Osteoblast (primary cell): Measurements from ENCODE around the gene CEACAM16. TPM values are rescaled to one million over a fixed set of nuclear protein-coding genes. Genes with fewer than 3 reads are reported as not detected.

Experiments
- DNase-seq: peaks from one replicate; pipeline ENCODE4 v3.0.0; 2011; ENCODE audit warnings: low spot score, mixed read lengths; ENCODE audit not compliant: insufficient read length; ENCODE audit errors: missing footprints
- H2AFZ ChIP-seq: 2 replicates; pipeline ENCODE4 v1.6.0; 2011; ENCODE audit warnings: mild to moderate bottlenecking, low read length
- H3K27ac ChIP-seq: 2 replicates; pipeline ENCODE4 v1.5.1; 2011; ENCODE audit warnings: mild to moderate bottlenecking, low read depth, low read length, moderate library complexity
- H3K27me3 ChIP-seq: 2 replicates; pipeline ENCODE4 v1.6.0; 2012; ENCODE audit warnings: mild to moderate bottlenecking, control low read depth, inconsistent platforms, low read length, moderate library complexity; ENCODE audit not compliant: insufficient read depth
- H3K36me3 ChIP-seq: 2 replicates; pipeline ENCODE4 v1.5.1; 2011; ENCODE audit warnings: mild to moderate bottlenecking, low read length, control low read depth, moderate library complexity; ENCODE audit not compliant: insufficient read depth
- H3K4me1 ChIP-seq: 2 replicates; pipeline ENCODE4 v1.5.1; 2011; ENCODE audit warnings: mild to moderate bottlenecking, low read length, control low read depth, moderate library complexity; ENCODE audit not compliant: insufficient read depth
- H3K4me2 ChIP-seq: 2 replicates; pipeline ENCODE4 v1.6.0; 2011; ENCODE audit warnings: mild to moderate bottlenecking, low read length; ENCODE audit not compliant: insufficient read depth
- H3K4me3 ChIP-seq: fragments of 200-600 bp; sonication (generic); 3 replicates; pipeline ENCODE4 v1.5.1; 2012; ENCODE audit warnings: mild to moderate bottlenecking, low read length, inconsistent platforms; ENCODE audit not compliant: insufficient read depth
- H3K79me2 ChIP-seq: 2 replicates; pipeline ENCODE4 v1.6.0; 2012; ENCODE audit warnings: mild to moderate bottlenecking, low read length, control low read depth, inconsistent platforms; ENCODE audit not compliant: insufficient read depth
- H3K9me3 ChIP-seq: 2 replicates; pipeline ENCODE4 v1.5.1; 2011; ENCODE audit warnings: low read depth, low read length, control low read depth
- H4K20me1 ChIP-seq: 2 replicates; pipeline ENCODE4 v1.6.0; 2012; ENCODE audit warnings: mild to moderate bottlenecking, low read length, control low read depth; ENCODE audit not compliant: insufficient read depth
- total RNA-seq: library from RNA; depleted of rRNA; stranded (reverse); fragments of >200 nt; gene quantifications from 2 replicates; pipeline ENCODE4 v1.2.3, GENCODE V29; 2012
- TF ChIP-seq, protein P1 (sequence below): IDR thresholded peaks from 2 replicates; pipeline ENCODE4 v1.5.1; 2011; ENCODE audit warnings: mild to moderate bottlenecking, low read depth, low read length, moderate library complexity; ENCODE audit errors: extremely low read depth

CEACAM16 gene
- total RNA-seq, 1 donor, result not detected

DNA sequence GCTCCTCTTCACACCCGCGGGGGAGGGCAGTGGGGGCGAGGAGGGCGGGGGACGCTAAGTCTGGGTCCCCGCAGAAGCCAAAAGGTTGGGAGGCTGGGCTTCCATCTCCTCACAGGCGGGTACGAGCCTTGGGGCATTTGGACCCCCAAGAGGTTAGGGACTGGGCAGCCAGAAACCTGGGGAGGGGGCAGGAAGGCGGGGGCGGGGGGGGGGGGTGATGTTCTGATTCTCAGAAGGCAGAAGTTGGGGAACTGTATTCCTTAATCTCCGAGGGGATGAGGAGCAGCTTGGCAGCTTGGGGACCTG lies 54.6 kb downstream of the CEACAM16 start:
- Histone ChIP-seq H3K4me2 (peak overlapping the region; percentile 91), H3K36me3 (peaks cover 60% of the 10 kb centered on the region), H3K27ac (peak overlapping the region; percentile 90), H3K4me3 (peak overlapping the region; percentile 61), H3K79me2 (peaks cover 49% of the 10 kb centered on the region), H4K20me1 (peaks cover 38% of the 10 kb centered on the region), H3K27me3 (no peaks in the 10 kb centered on the region), H2AFZ (no peak overlapping the region), H3K9me3 (no peaks in the 10 kb centered on the region), H3K4me1 (peaks cover 63% of the 10 kb centered on the region)
- DNase-seq, result no peak
- TF ChIP-seq, protein P1, sequence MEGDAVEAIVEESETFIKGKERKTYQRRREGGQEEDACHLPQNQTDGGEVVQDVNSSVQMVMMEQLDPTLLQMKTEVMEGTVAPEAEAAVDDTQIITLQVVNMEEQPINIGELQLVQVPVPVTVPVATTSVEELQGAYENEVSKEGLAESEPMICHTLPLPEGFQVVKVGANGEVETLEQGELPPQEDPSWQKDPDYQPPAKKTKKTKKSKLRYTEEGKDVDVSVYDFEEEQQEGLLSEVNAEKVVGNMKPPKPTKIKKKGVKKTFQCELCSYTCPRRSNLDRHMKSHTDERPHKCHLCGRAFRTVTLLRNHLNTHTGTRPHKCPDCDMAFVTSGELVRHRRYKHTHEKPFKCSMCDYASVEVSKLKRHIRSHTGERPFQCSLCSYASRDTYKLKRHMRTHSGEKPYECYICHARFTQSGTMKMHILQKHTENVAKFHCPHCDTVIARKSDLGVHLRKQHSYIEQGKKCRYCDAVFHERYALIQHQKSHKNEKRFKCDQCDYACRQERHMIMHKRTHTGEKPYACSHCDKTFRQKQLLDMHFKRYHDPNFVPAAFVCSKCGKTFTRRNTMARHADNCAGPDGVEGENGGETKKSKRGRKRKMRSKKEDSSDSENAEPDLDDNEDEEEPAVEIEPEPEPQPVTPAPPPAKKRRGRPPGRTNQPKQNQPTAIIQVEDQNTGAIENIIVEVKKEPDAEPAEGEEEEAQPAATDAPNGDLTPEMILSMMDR, result no peak

DNA sequence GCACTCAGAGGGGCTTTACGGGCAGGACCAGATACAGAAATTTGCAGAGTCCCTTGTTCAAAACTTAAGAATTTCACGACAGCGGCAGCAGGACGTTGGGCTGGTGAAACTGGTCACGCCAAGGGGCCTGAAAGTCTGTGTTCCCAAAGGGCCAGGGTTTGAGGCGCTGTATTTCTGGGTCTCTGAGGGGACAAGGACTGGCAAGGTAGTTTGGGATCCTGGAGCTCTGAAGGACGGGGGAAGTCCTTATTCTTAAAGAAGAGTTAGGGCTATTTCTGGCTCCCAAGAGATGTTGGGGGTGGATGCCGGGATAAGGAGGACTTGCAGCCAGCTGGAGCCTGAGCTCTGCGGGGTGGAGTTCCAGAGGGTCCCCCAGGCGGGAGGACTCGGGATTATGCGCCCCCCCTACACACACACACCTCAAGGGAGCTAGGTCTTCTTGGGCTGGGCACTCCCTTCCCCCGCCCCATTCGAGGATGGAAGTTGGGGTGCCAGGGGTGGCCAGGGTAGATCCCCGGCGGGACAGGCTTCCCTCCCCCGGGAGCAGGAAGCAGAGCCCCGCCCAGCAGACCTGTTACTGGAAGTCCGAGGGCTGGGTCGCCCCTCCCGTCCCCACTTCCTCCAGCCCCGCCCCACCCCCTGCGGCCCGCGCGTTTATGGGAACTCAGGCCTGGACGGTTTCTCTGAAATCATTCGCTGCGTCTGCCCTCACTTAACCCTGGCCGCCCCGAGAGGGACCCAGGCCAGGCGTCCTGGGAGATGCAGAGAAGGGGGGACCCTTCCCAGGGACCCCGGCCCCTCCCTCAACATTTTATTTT lies 55.2 kb downstream of the CEACAM16 start:
- Histone ChIP-seq H2AFZ (peak overlapping the region; percentile 41), H3K79me2 (peaks cover 45% of the 10 kb centered on the region), H3K27me3 (no peaks in the 10 kb centered on the region), H4K20me1 (peaks cover 38% of the 10 kb centered on the region), H3K4me1 (peaks cover 63% of the 10 kb centered on the region), H3K4me2 (peak overlapping the region; percentile 91), H3K9me3 (no peaks in the 10 kb centered on the region), H3K4me3 (peak overlapping the region; percentile 61), H3K36me3 (peaks cover 62% of the 10 kb centered on the region), H3K27ac (peak overlapping the region; percentile 90)
- TF ChIP-seq, protein P1, result no peak
- peak; percentile 96 for DNase-seq

DNA sequence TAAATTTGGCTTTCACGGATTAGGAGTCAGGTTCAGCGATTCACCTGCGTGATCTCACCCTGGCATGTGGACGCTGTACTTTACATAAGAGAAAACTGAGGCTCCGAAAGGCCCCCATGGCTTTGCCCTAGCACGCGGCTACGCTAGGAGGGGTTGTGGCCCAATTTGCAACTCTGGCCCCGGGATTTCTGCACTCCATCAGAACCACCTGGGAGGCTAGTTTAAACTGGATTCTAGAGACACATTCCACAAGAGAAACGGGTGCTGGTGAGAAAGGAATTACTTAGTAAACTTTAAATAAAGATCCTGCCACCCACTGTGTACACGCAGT lies 55.8 kb downstream of the CEACAM16 start:
- Histone ChIP-seq H3K4me2 (peak overlapping the region; percentile 91), H4K20me1 (peaks cover 36% of the 10 kb centered on the region), H3K4me3 (peak overlapping the region; percentile 61), H3K79me2 (peaks cover 39% of the 10 kb centered on the region), H3K27me3 (no peaks in the 10 kb centered on the region), H3K27ac (peak overlapping the region; percentile 90), H2AFZ (no peak overlapping the region), H3K9me3 (no peaks in the 10 kb centered on the region), H3K4me1 (peaks cover 60% of the 10 kb centered on the region), H3K36me3 (peaks cover 67% of the 10 kb centered on the region)
- TF ChIP-seq, protein P1, result no peak
- peak; percentile 59 for DNase-seq

DNA sequence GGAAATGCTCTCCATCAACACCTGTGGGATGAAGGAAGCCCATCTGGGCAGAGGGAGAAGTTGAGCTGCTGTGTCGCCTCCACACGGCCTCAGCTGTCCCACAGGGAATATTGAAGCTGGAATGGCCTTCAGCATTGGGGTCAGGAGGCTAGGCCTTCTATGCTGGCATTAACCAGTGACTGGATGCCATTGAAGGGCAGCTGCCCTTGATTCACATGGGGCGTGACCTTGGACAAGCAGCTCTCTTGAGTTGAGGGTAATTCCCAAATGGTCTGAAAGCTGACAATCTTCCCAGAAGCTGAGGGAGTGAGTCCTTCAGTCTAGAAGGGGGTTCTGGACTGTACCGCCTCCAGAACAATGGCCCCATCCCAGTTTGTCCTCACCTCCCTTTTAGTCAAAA lies 56.3 kb downstream of the CEACAM16 start:
- peak overlapping the region; percentile 90 for H3K27ac ChIP-seq
- H3K79me2 ChIP-seq, result peaks cover 34% of the 10 kb centered on the region
- H3K27me3 ChIP-seq, result no peaks in the 10 kb centered on the region
- peaks cover 55% of the 10 kb centered on the region for H3K4me1 ChIP-seq
- H3K4me2 ChIP-seq, result peak overlapping the region; percentile 91
- H2AFZ ChIP-seq, result no peak overlapping the region
- peaks cover 67% of the 10 kb centered on the region for H3K36me3 ChIP-seq
- TF ChIP-seq, protein P1, result no peak
- DNase-seq, result peak; percentile 89
- no peak overlapping the region for H3K4me3 ChIP-seq
- peaks cover 34% of the 10 kb centered on the region for H4K20me1 ChIP-seq
- no peaks in the 10 kb centered on the region for H3K9me3 ChIP-seq
